ENCODE measurements around the gene MAP1LC3B. TPM values are rescaled to one million over a fixed set of nuclear protein-coding genes. Genes with fewer than 3 reads are reported as not detected.
A peak's percentile ranks its signal among the peaks of the same experiment; 100 is the strongest.

The MAP1LC3B gene
- total and polyA plus RNA-seq, 2 of the 8 experiments (the other 6 are each of a cell fraction or from before 2014, with no cell fraction given): 29.5 to 48.5 TPM

GRCh38 chr16:87434146-87434667 lies 42.1 kb downstream of the MAP1LC3B start:
- ChIA-PET CTCF (ENCODE audit: partially characterized antibody) (interaction anchor here (0.5 to 5.4 kb wide), 4 partner anchors 10 to 202 kb away, joined by 3 to 22 read pairs (median 3); no protein-coding TSS in a partner anchor), POLR2A (ENCODE audit: partially characterized antibody) (no interaction called here)
- H4K20me1 ChIP-seq (replicated peaks in 1 of 2; ENCODE audit: control insufficient read depth in 1 of 2, insufficient read depth in 2 of 2, low read length in 2 of 2): peaks cover 3 to 4% of the 10 kb centered on the region in 2 experiments
- H3K4ac ChIP-seq (replicated peaks; ENCODE audit: insufficient read length, low read depth, low read length): no peak overlapping the region
- no peak overlapping the region for H3K18ac ChIP-seq (ENCODE audit: extremely low read depth, low read length)
- H3K56ac ChIP-seq (replicated peaks; ENCODE audit: insufficient read length, low read depth, low read length): no peak overlapping the region
- FAIRE-seq (no peak), DNase-seq (ENCODE audit: low read depth in 1 of 2, low spot score in 2 of 2) (no peak)
- H3K79me2 ChIP-seq (ENCODE audit: control insufficient read depth in 1 of 2, insufficient read depth in 2 of 2, low read length in 2 of 2): no peaks in the 10 kb centered on the region; a peak in 1 of 4 replicates
- peak overlapping the region; percentile 73; the same call in 1 of the 2 replicates for H4K8ac ChIP-seq (ENCODE audit: extremely low read depth, insufficient read depth, low read length)
- H3K23ac ChIP-seq (ENCODE audit: insufficient read length): no peak overlapping the region
- no peak overlapping the region for H3K4me3 ChIP-seq (ENCODE audit: extremely low read depth in 1 of 4, insufficient read depth in 2 of 4, low read depth in 3 of 4, low read length in 4 of 4)
- no peak overlapping the region for H2AK5ac ChIP-seq (ENCODE audit: low read depth, low read length)
- H3K27me3 ChIP-seq (replicated peaks in 1 of 4; ENCODE audit: control insufficient read depth in 3 of 4, extremely low read depth in 1 of 4, insufficient read depth in 3 of 4, low read length in 3 of 4): no peaks in the 10 kb centered on the region
- no peak overlapping the region for H2AFZ ChIP-seq (ENCODE audit: low read length)
- H2BK120ac ChIP-seq (replicated peaks; ENCODE audit: low read depth, low read length): no peak overlapping the region
- peaks cover 3% of the 10 kb centered on the region; the same call in 1 of the 2 replicates for H3K79me1 ChIP-seq (ENCODE audit: low read depth, low read length)
- TF ChIP-seq TAF7 (optimal IDR thresholded peaks at IDR 0.05; ENCODE audit: borderline replicate concordance, low read depth, low read length): no peak
- TF ChIP-seq CHD2 (IDR thresholded peaks at IDR 0.05; ENCODE audit: low read length): no peak
- TF ChIP-seq CTBP2 (IDR thresholded peaks at IDR 0.05; ENCODE audit: borderline replicate concordance, insufficient read depth, insufficient read length, low read length): no peak
- TF ChIP-seq SIX5 (IDR thresholded peaks at IDR 0.05; ENCODE audit: low read depth, low read length): no peak
- TF ChIP-seq RFX5 (IDR thresholded peaks at IDR 0.05; ENCODE audit: borderline replicate concordance, low read depth, low read length): no peak
- no peak for TF ChIP-seq TAF1 (IDR thresholded peaks at IDR 0.05; ENCODE audit: low read depth, low read length)
- no peak for TF ChIP-seq SP2 (IDR thresholded peaks at IDR 0.05; ENCODE audit: low read length)
- TF ChIP-seq, protein P1, sequence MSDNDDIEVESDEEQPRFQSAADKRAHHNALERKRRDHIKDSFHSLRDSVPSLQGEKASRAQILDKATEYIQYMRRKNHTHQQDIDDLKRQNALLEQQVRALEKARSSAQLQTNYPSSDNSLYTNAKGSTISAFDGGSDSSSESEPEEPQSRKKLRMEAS (IDR thresholded peaks at IDR 0.05): no peak
- no peak for TF ChIP-seq ZNF274 (IDR thresholded peaks at IDR 0.05; ENCODE audit: borderline replicate concordance, extremely low read depth, low read length)
- no peak for TF ChIP-seq GTF2F1 (IDR thresholded peaks at IDR 0.05; ENCODE audit: borderline replicate concordance, low read depth, low read length)
- TF ChIP-seq SIN3A (conservative IDR thresholded peaks at IDR 0.05 in 1 of 2, IDR thresholded peaks at IDR 0.05 in 1 of 2; ENCODE audit: low read depth in 1 of 2, low read length in 2 of 2): no peak
- no peak for TF ChIP-seq HDAC6 (IDR thresholded peaks at IDR 0.05; ENCODE audit: low read depth, low read length)
- H3K36me3 ChIP-seq (ENCODE audit: control insufficient read depth in 2 of 4, insufficient read depth in 4 of 4, low read length in 3 of 4): peaks cover 0 to 3% (median 0%) of the 10 kb centered on the region in 4 experiments; a peak in 1 of 8 replicates
- H3K23me2 ChIP-seq (ENCODE audit: low read depth, low read length): no peaks in the 10 kb centered on the region
- no peak overlapping the region for H2BK15ac ChIP-seq (ENCODE audit: low read length)
- H2BK5ac ChIP-seq (ENCODE audit: low read depth, low read length): no peak overlapping the region
- no peak overlapping the region for H3K14ac ChIP-seq (ENCODE audit: insufficient read length)
- WGBS, 2 experiments (ENCODE audit: extremely low coverage in 1 of 2, insufficient coverage in 1 of 2, insufficient read length in 1 of 2, insufficient replicate concordance in 2 of 2, low coverage in 1 of 2, low lambda C conversion rate in 2 of 2, missing lambda C conversion rate in 1 of 2): 94% methylated on average over 22 of the region's 22 CpGs; no CpG with 5 or more reads in 1 of the 2 experiments
- no peak overlapping the region for H4K5ac ChIP-seq (ENCODE audit: insufficient read length, low read depth, low read length)
- no peak overlapping the region for H3K4me2 ChIP-seq (ENCODE audit: insufficient read depth in 1 of 2, low read depth in 2 of 2, low read length in 2 of 2)
- no peak overlapping the region for H3K27ac ChIP-seq (ENCODE audit: low read depth, low read length)
- no peak overlapping the region for H4K91ac ChIP-seq (replicated peaks; ENCODE audit: insufficient read length, low read length)
- no peaks in the 10 kb centered on the region for H3K9me3 ChIP-seq (ENCODE audit: insufficient read depth in 2 of 2, low read depth in 1 of 2, low read length in 1 of 2)
- no peak overlapping the region for H2BK20ac ChIP-seq (ENCODE audit: low read length)
- no peak overlapping the region for H3K9ac ChIP-seq (replicated peaks in 1 of 4; ENCODE audit: extremely low read depth in 1 of 4, low read depth in 3 of 4, low read length in 3 of 4)
- no peak overlapping the region for H2BK12ac ChIP-seq (ENCODE audit: low read depth, low read length)
- H3K4me1 ChIP-seq (replicated peaks in 1 of 4; ENCODE audit: control insufficient read depth in 3 of 4, insufficient read depth in 4 of 4, low read length in 3 of 4): peaks cover 0 to 9% (median under 1%) of the 10 kb centered on the region in 4 experiments; a peak in 5 of 7 replicates
